AG04449 (cell line): ENCODE measurements around the gene CPLX4.

Experiments
- CTCF ChIA-PET: fragments of 350-600 bp; formaldehyde crosslinking; extraction: SDS; loops from one replicate; lab custom pipeline; 2021; ENCODE audit warnings: antibody characterized with exemption; lab: Yijun Ruan, JAX
- POLR2A ChIA-PET: fragments of 400-600, 350-600 bp; formaldehyde crosslinking; extraction: SDS; loops from one replicate; lab custom pipeline; 2020; ENCODE audit warnings: antibody characterized with exemption, inconsistent platforms; lab: Yijun Ruan, JAX
- DNase-seq: peaks from one replicate; pipeline ENCODE4 v3.0.0-alpha.2; 2010; ENCODE audit warnings: low read depth, low spot score
- H3K4me3 ChIP-seq: 2 replicates; pipeline ENCODE4 v1.5.1; 2011; ENCODE audit warnings: low read depth, mild to moderate bottlenecking, control low read depth, low read length
- CTCF ChIP-seq: IDR thresholded peaks from one replicate; pipeline ENCODE4 v1.5.1; 2011; ENCODE audit warnings: mild to moderate bottlenecking, moderate library complexity, low read length, control low read depth, inconsistent platforms; ENCODE audit not compliant: insufficient read depth; ENCODE audit errors: missing control alignments

Gene CPLX4

GRCh38 chr18:59340817-59341216 lies 22.4 kb upstream of the CPLX4 start:
- CTCF ChIA-PET: interaction anchor here (1.3 to 1.4 kb wide), 2 partner anchors 15 to 483 kb away, joined by 3 read pairs; no protein-coding TSS in a partner anchor
- DNase-seq: no peak
- no peak overlapping the region for H3K4me3 ChIP-seq
- no peak for TF ChIP-seq CTCF
- POLR2A ChIA-PET: no interaction called here

- TF ChIP-seq CTCF: no peak
- POLR2A ChIA-PET: no interaction called here
- CTCF ChIA-PET: interaction anchor here (1.0 to 1.3 kb wide), 2 partner anchors 32 to 483 kb away, joined by 3 to 4 read pairs; no protein-coding TSS in a partner anchor
- DNase-seq: no peak
- no peak overlapping the region for H3K4me3 ChIP-seq
Measured at GRCh38 chr18:59340312-59340711, 21.9 kb upstream of the CPLX4 start.

GRCh38 chr18:59332986-59333385 lies 14.5 kb upstream of the CPLX4 start:
- no peak for DNase-seq
- ChIA-PET CTCF (interaction anchor here (0.6 to 0.9 kb wide), 2 partner anchors 18 to 70 kb away, joined by 4 to 5 read pairs; no protein-coding TSS in a partner anchor), POLR2A (no interaction called here)
- no peak for TF ChIP-seq CTCF
- no peak overlapping the region for H3K4me3 ChIP-seq

GRCh38 chr18:59328683-59329082 lies 10.2 kb upstream of the CPLX4 start:
- no peak for DNase-seq
- H3K4me3 ChIP-seq: no peak overlapping the region
- ChIA-PET CTCF (interaction anchor here (1.0 to 2.3 kb wide), 4 partner anchors 18 to 80 kb away, joined by 5 to 7 read pairs (median 6); no protein-coding TSS in a partner anchor), POLR2A (no interaction called here)
- TF ChIP-seq CTCF: no peak

GRCh38 chr18:59325965-59326364 lies 7.5 kb upstream of the CPLX4 start:
- DNase-seq: no peak
- ChIA-PET POLR2A (no interaction called here), CTCF (interaction anchor here (1.6 to 2.0 kb wide), 3 partner anchors 16 to 76 kb away, joined by 5 to 8 read pairs (median 7); no protein-coding TSS in a partner anchor)
- TF ChIP-seq CTCF: no peak
- no peak overlapping the region for H3K4me3 ChIP-seq

GRCh38 chr18:59324623-59324971 lies 6.1 kb upstream of the CPLX4 start:
- CTCF ChIA-PET: interaction anchor here (1.2 kb wide), 1 partner anchor 8 kb away, joined by 3 read pairs; no protein-coding TSS in a partner anchor
- H3K4me3 ChIP-seq: no peak overlapping the region
- TF ChIP-seq CTCF: no peak
- DNase-seq: no peak
- POLR2A ChIA-PET: no interaction called here
